ENCODE measurements around the gene SH3BP1.

Gene SH3BP1

GRCh38 chr22:37611207-37611606 is 28.3 kb upstream of the SH3BP1 start:
- TF ChIP-seq, protein P1, sequence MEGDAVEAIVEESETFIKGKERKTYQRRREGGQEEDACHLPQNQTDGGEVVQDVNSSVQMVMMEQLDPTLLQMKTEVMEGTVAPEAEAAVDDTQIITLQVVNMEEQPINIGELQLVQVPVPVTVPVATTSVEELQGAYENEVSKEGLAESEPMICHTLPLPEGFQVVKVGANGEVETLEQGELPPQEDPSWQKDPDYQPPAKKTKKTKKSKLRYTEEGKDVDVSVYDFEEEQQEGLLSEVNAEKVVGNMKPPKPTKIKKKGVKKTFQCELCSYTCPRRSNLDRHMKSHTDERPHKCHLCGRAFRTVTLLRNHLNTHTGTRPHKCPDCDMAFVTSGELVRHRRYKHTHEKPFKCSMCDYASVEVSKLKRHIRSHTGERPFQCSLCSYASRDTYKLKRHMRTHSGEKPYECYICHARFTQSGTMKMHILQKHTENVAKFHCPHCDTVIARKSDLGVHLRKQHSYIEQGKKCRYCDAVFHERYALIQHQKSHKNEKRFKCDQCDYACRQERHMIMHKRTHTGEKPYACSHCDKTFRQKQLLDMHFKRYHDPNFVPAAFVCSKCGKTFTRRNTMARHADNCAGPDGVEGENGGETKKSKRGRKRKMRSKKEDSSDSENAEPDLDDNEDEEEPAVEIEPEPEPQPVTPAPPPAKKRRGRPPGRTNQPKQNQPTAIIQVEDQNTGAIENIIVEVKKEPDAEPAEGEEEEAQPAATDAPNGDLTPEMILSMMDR (IDR thresholded peaks at IDR 0.05) = no peak

DNA sequence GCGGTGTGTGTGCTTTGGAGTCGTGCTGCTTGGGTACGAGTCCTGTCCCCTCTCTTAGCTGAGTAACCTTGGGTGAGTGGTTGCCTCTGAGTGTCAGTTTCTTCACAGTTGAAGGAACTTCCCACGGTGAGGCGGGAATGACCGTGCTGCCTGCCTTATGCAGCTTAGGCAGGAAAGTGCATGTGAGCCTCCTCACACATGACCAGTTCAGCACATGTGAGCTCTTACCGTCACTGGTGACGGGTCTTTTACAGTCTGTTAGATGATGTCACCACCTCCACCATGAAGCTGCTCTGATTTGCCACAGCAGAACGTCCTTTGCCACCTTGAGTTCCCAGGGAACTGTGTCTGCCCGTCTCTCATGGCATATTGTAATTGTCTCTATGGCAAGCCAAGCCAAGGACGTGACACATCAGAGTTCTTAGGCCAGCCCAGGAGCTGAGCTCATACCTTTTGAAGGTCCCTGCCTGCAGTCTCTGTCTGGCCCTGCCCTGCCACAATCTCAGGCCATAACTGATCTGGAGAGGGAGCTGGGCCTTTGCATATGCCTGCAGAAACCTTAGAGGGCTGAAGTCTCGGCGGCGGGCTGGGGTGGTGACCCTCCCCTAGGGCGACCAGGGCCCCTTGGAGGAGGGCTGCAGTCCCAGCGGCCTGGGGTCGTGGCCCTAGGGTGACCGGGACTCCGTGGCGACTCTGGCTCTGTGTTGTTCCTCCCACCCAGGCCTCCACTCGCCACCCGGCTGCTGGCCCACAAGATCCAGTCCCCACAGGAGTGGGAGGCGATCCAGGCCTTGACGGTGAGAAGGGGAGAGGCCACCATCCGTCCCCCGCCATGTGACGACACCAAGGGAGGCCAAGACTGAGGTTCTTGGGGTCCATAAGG is 23.0 kb upstream of the SH3BP1 start:
- TF ChIP-seq, protein P1 (IDR thresholded peaks at IDR 0.05) = no peak

DNA sequence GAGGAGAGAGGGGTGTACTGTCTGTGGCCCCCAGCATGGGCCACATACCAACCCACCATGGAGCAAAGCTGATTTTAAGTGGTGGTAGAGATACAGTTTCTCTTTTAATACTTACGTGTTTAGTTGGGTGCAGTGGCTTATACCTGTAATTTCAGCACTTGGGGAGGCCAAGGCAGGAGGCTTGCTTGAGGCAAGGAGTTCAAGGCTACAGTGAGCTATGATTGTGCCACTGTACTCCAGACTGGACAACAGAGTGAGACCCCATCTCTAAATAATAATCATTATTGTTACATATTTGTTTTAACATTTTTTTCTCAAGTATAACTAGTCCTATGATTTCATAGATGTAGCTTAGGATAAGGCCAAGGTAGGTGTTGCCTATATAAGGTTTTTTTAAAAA is 22.0 kb upstream of the SH3BP1 start:
- TF ChIP-seq, protein P1 (IDR thresholded peaks at IDR 0.05) = no peak

DNA sequence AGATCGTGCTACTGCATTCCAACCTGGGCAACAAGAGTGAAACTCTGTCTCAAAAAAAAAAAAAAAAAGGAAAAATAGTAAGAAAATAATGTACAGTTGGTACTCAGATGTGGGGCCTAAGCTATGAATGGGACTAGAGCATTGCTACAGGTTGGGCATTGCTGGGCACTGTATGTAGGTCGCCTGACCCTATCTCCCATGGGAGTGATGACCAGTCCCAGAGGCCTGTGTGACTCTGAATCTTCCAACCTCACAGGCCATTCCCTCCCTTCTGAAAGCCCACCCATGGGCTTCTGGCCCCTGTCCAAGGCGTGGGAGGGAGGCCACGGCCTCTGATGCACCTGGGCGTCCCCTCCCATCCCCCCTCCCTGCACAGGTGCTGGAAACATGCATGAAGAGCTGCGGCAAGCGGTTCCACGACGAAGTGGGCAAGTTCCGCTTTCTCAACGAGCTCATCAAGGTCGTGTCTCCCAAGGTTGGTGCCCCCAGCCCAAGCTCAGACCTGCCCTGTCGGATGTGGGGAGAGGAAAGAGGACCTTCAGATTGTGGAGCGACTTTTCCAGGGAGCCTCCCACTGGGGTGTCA is 21.3 kb upstream of the SH3BP1 start:
- TF ChIP-seq, protein P1 (IDR thresholded peaks at IDR 0.05) = no peak

DNA sequence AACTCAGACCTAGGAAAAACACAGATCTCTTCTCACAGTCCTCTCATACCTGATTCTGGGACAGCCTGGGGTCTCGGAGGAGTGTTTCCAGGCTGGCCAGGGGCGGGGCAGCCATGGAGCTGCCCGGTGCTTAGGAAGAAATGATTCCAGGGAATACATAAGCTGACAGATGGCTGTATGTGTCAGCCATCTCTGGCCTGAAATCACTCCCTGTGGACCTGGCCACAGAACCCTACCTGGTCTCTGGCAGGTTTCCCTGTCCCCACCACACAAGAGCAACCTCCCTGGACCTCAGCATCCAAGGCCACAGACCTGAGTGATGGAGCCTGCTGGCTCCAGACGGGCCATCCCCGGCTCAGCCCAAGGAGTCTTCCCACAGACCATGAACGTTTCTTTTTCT is 20.8 kb upstream of the SH3BP1 start:
- TF ChIP-seq, protein P1 (IDR thresholded peaks at IDR 0.05) = no peak

GRCh38 chr22:37619991-37620390 is 19.5 kb upstream of the SH3BP1 start:
- TF ChIP-seq, protein P1 (IDR thresholded peaks at IDR 0.05) = no peak

GRCh38 chr22:37621352-37621860 is 18.1 kb upstream of the SH3BP1 start:
- TF ChIP-seq, protein P1 (IDR thresholded peaks at IDR 0.05) = no peak
